Activated T-cell treated with anti-CD3 and anti-CD28 coated beads, Interleukin-2, amount 50 U/mL, for 4 hours (primary cell): ENCODE measurements around the gene JAKMIP1. TPM values are rescaled to one million over a fixed set of nuclear protein-coding genes. Genes with fewer than 3 reads are reported as not detected.
A peak's percentile ranks its signal among the peaks of the same experiment; 100 is the strongest.

Experiments used
- ATAC-seq, 2 donors: fragments of 200-7000 bp; cut with Tn5 transposase; one replicate each; pipeline ENCODE4 v1.10.0; 2021
- DNase-seq: peaks from one replicate; pipeline ENCODE4 v3.0.0-alpha.2; 2020
- H3K27me3 Mint-ChIP-seq: one replicate; pipeline ENCODE4 v1.8.0; 2021; ENCODE audit warnings: low read depth, mixed read lengths
- H3K36me3 Mint-ChIP-seq: one replicate; pipeline ENCODE4 v1.8.0; 2022; ENCODE audit warnings: mixed read lengths; ENCODE audit not compliant: insufficient read depth
- H3K4me1 Mint-ChIP-seq: one replicate; pipeline ENCODE4 v1.8.0; 2021; ENCODE audit warnings: low read depth, mixed read lengths
- H3K4me3 Mint-ChIP-seq: one replicate; pipeline ENCODE4 v1.8.0; 2021; ENCODE audit warnings: mild to moderate bottlenecking, moderate library complexity, mixed read lengths
- H3K9me3 Mint-ChIP-seq: one replicate; pipeline ENCODE4 v1.8.0; 2021; ENCODE audit warnings: mixed read lengths
- total RNA-seq, 3 donors: library from RNA; stranded (reverse); gene quantifications; one replicate each; pipeline ENCODE4 v1.2.1, GENCODE V29; 2021

The JAKMIP1 gene
- total RNA-seq, 3 donors from 2014 or later: 1.1 to 3.7 (median 3.3) TPM

- Mint-ChIP-seq H3K9me3 (peaks cover 14% of the 10 kb centered on the region), H3K4me1 (peaks cover 4% of the 10 kb centered on the region), H3K4me3 (no peak overlapping the region), H3K27me3 (no peaks in the 10 kb centered on the region), H3K36me3 (peaks cover 3% of the 10 kb centered on the region)
- ATAC-seq (no peak), DNase-seq (no peak)
Observed at GRCh38 chr4:6189511-6189910, 10.8 kb downstream of the JAKMIP1 start.

DNA sequence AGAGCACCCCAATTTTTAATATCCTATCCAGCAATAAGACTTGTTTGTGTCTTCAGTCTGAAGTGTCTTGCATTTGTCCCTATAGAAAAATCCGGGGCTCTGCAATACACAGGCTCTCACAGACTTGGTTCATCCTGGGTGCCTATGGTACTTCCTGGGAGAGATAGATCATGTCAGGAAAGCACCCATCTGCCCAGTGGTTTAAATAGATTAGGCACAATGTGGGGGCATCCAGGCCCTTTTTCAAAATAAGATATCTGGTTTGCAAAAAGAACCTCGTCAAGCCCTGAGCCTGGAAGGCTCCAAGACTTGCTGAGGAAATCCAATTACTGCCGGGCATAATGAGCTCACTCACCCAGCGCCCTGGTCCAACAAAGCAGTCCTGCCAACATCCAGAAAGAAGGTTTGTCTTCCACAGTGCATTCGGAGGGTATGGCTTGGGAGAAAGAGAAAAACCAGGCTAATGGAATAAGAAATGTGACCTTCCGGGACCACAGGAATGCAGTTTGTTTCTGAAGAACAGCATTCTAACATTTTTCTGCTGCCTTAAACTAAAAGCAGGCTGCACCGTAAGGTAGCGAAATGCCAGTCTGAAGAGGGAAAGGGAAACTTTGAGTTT, 11.6 kb downstream of the JAKMIP1 start:
- Mint-ChIP-seq H3K27me3 (no peaks in the 10 kb centered on the region), H3K36me3 (peaks cover 3% of the 10 kb centered on the region), H3K4me3 (no peak overlapping the region), H3K4me1 (peaks cover 12% of the 10 kb centered on the region), H3K9me3 (peaks cover 14% of the 10 kb centered on the region)
- no peak for ATAC-seq
- DNase-seq: no peak

- peaks cover 55% of the 10 kb centered on the region for H3K4me1 Mint-ChIP-seq
- peaks cover 4% of the 10 kb centered on the region for H3K36me3 Mint-ChIP-seq
- H3K27me3 Mint-ChIP-seq: peaks cover 1% of the 10 kb centered on the region
- H3K4me3 Mint-ChIP-seq: peak overlapping the region; percentile 7
- ATAC-seq (no peak), DNase-seq (no peak)
- H3K9me3 Mint-ChIP-seq: peaks cover 14% of the 10 kb centered on the region
Observed at GRCh38 chr4:6184169-6184568, 16.2 kb downstream of the JAKMIP1 start.

DNA sequence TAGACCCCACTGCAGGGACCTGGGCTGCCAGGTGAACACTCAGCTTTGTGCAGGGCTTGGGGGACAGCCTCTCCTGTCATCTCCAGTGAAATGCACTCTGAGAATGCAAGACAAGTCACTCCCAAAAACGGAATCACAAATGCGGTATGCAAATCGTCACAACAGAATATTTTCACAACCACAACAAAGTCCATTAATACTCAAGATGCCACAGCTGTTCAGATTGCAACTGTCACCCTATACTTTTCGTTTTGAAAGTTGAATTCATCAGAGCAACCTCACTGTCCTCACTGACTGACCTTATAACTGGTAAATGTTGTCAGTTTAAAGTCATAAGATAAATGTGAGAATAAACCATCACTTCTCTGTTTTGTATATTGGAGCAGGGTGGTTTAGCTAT, 16.6 kb downstream of the JAKMIP1 start:
- peaks cover 4% of the 10 kb centered on the region for H3K36me3 Mint-ChIP-seq
- peak; percentile 49 to 59 for ATAC-seq
- peaks cover 59% of the 10 kb centered on the region for H3K4me1 Mint-ChIP-seq
- H3K9me3 Mint-ChIP-seq: peaks cover 14% of the 10 kb centered on the region
- H3K4me3 Mint-ChIP-seq: peak overlapping the region; percentile 7
- DNase-seq: no peak
- H3K27me3 Mint-ChIP-seq: peaks cover 1% of the 10 kb centered on the region

GRCh38 chr4:6182376-6183280, 17.7 kb downstream of the JAKMIP1 start:
- Mint-ChIP-seq H3K9me3 (peaks cover 16% of the 10 kb centered on the region), H3K4me3 (no peak overlapping the region), H3K4me1 (peaks cover 70% of the 10 kb centered on the region), H3K36me3 (peaks cover 2% of the 10 kb centered on the region), H3K27me3 (peaks cover 1% of the 10 kb centered on the region)
- DNase-seq: no peak
- ATAC-seq: no peak

DNA sequence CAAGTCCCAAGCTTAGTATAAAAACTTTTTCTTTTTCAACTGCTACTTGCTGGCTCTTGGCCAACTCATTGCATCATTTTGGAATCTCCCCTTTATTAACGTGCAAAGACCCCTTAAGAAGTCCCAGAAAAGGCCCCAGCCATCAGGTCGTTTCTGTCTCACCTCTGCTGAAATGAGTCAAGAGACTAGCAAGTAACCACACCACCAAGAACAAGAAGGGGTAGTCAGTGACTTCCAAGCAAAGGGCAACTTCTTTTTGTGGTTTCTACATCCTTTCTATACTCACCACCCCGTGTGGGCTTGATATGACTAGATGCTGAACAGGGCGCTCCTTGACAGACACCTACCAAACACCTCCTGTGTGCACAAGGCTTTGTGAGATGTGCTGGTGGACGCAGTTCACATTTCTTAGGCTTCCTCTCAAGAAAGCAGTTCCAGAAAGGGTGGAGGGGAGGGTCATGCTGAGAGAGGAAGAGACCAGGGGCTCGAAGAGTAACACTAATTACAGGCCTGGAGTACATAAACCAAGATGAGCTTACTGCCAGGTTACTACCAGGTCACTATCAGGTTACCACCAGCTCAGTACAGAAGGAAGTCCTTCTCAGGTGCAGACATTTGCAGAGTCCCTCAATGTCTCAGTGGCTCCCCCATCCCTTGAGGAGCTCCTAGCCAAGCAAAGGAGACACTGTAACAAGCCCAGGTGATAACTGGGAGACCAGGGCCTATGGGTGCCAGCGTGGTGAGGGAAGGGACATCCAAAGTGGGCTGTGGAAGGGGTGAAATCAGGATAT, 19.3 kb downstream of the JAKMIP1 start:
- H3K9me3 Mint-ChIP-seq: peaks cover 11% of the 10 kb centered on the region
- H3K27me3 Mint-ChIP-seq: peaks cover 1% of the 10 kb centered on the region
- H3K36me3 Mint-ChIP-seq: peaks cover 2% of the 10 kb centered on the region
- H3K4me1 Mint-ChIP-seq: peaks cover 76% of the 10 kb centered on the region
- H3K4me3 Mint-ChIP-seq: no peak overlapping the region
- DNase-seq (peak; percentile 34), ATAC-seq (peak; percentile 83 to 88)

GRCh38 chr4:6179362-6179761, 21.0 kb downstream of the JAKMIP1 start:
- peaks cover 1% of the 10 kb centered on the region for H3K27me3 Mint-ChIP-seq
- DNase-seq: no peak
- no peak for ATAC-seq
- peaks cover 8% of the 10 kb centered on the region for H3K9me3 Mint-ChIP-seq
- H3K4me1 Mint-ChIP-seq: peaks cover 70% of the 10 kb centered on the region
- peaks cover 2% of the 10 kb centered on the region for H3K36me3 Mint-ChIP-seq
- H3K4me3 Mint-ChIP-seq: peak overlapping the region; percentile 43

DNA sequence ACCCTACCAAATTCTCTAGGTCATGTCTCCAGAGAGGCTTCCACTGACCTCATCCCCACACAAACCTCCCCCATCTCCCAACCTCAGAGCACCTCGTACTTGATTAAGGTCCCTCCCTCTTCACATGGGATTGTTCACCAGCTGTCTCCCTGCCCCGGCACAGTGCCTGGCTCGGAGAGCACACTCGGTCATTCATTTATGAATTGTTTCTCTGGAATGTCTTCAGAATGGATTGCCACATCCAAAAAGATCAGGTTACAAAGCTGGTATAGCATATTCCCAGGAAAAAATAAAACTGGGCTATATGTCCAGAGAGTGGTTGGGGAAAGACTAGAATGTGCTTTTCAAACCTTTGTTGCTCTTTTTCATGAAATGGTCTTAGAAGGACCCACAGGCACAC, 21.6 kb downstream of the JAKMIP1 start:
- peaks cover 2% of the 10 kb centered on the region for H3K36me3 Mint-ChIP-seq
- peaks cover 64% of the 10 kb centered on the region for H3K4me1 Mint-ChIP-seq

DNA sequence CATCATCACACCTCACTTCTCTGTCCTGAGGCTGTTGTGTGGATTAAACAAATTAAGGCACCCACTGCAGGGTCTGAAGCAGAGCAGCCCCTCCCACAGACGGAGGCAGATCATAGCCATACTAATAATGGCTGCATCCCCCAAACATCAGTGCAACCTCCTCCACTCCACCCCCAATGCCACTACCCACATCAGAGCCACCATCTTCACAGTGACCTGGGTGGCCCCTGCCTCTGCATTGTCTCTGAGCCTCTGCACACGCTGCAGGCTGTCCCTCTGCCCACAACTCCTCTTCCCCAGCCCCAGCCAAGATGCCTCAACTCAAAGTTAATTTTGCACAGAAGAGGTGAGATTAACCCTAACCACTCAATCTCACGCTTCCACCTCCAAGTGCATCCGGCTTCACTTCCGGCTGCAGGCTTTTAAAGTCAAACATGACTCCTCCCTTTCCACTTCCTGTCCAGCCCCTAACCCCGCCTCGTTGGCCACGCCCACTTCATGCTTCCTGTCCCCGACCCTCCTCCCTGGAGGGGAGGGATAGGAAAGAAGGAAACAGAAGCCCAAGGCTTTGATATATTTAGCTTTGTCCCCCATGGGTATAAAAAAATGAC, 22.7 kb downstream of the JAKMIP1 start:
- H3K4me3 Mint-ChIP-seq: no peak overlapping the region
- H3K4me1 Mint-ChIP-seq: peaks cover 66% of the 10 kb centered on the region
- H3K36me3 Mint-ChIP-seq: peaks cover 2% of the 10 kb centered on the region
- no peak for DNase-seq
- peaks cover 8% of the 10 kb centered on the region for H3K9me3 Mint-ChIP-seq
- H3K27me3 Mint-ChIP-seq: peaks cover 1% of the 10 kb centered on the region
- ATAC-seq: no peak

More for the DNA sequence above, 21.6 kb downstream of the JAKMIP1 start:
- DNase-seq (no peak), ATAC-seq (no peak)
- Mint-ChIP-seq H3K27me3 (peaks cover 1% of the 10 kb centered on the region), H3K9me3 (peaks cover 8% of the 10 kb centered on the region), H3K4me3 (no peak overlapping the region)

DNA sequence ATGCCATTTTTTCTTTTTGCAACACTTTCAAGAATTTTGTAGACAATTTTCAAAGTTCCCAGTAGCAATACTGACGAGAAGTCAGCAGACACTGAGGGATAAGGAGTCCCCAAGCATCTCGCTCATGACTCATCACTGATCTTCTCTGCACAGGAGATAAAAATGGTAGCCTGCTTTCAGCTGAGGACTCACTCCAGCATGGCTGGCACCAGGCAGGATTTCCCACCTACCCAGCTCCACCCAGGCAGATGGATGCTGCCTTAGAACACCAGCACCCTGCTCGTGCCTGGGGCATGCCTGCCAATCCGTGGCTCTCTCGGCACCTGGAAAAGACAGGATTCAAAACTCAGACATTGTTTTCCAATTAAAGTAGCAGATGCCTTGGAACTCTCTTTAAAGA, 24.9 kb downstream of the JAKMIP1 start:
- H3K4me1 Mint-ChIP-seq: peaks cover 48% of the 10 kb centered on the region
- peaks cover 8% of the 10 kb centered on the region for H3K9me3 Mint-ChIP-seq
- no peak for DNase-seq
- no peak for ATAC-seq
- peaks cover 2% of the 10 kb centered on the region for H3K36me3 Mint-ChIP-seq
- no peak overlapping the region for H3K4me3 Mint-ChIP-seq
- H3K27me3 Mint-ChIP-seq: no peaks in the 10 kb centered on the region

DNA sequence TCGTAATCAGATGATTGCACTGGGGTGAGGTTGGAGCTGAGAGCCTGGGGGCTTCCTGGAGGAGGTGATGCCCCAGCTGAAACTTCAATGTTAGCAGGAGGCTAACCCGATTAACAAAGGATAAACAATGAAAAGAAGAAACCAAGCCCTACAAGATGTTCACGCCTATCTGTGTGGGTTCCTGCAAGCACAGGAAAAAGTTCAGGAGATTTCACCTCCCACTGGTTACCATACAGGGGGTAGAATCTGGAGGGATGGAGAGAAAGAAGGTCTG, 27.5 kb downstream of the JAKMIP1 start:
- no peak for ATAC-seq

GRCh38 chr4:6172093-6172926, 28.0 kb downstream of the JAKMIP1 start:
- Mint-ChIP-seq H3K27me3 (no peaks in the 10 kb centered on the region), H3K9me3 (no peaks in the 10 kb centered on the region), H3K4me1 (peaks cover 22% of the 10 kb centered on the region), H3K36me3 (peaks cover 2% of the 10 kb centered on the region), H3K4me3 (no peak overlapping the region)
- DNase-seq (no peak), ATAC-seq (peak; percentile 60 to 73)

More for the DNA sequence above, 27.5 kb downstream of the JAKMIP1 start:
- H3K4me1 Mint-ChIP-seq: peaks cover 22% of the 10 kb centered on the region
- no peak for DNase-seq
- H3K27me3 Mint-ChIP-seq: no peaks in the 10 kb centered on the region
- peaks cover 5% of the 10 kb centered on the region for H3K9me3 Mint-ChIP-seq
- H3K4me3 Mint-ChIP-seq: peak overlapping the region; percentile 7
- H3K36me3 Mint-ChIP-seq: peaks cover 2% of the 10 kb centered on the region

- H3K36me3 Mint-ChIP-seq: peaks cover 4% of the 10 kb centered on the region
- no peak overlapping the region for H3K4me3 Mint-ChIP-seq
- ATAC-seq: no peak
Observed at GRCh38 chr4:6169239-6169638, 31.1 kb downstream of the JAKMIP1 start.

More at GRCh38 chr4:6169239-6169638, 31.1 kb downstream of the JAKMIP1 start:
- no peak for DNase-seq
- H3K4me1 Mint-ChIP-seq: peaks cover 19% of the 10 kb centered on the region
- H3K9me3 Mint-ChIP-seq: peaks cover 4% of the 10 kb centered on the region
- H3K27me3 Mint-ChIP-seq: no peaks in the 10 kb centered on the region
